HG03571 (cell line): Measurements from ENCODE around the gene OXSR1.
"Not testable (repeated sequence)": the region's sequence is repeated elsewhere in the genome, so short reads cannot be mapped to it uniquely, and the experiment has no call there.

Experiments used
- ATAC-seq: cut with Tn5 transposase; IDR thresholded peaks from one replicate; pipeline ENCODE4 v1.9.1; 2021; ENCODE audit not compliant: unreplicated experiment

OXSR1 gene

GRCh38 chr3:38127611-38128302 lies 37.6 kb upstream of the OXSR1 start:
- no peak for ATAC-seq

GRCh38 chr3:38128303-38128655 lies 37.1 kb upstream of the OXSR1 start:
- ATAC-seq, result no peak

- no peak for ATAC-seq
Observed at GRCh38 chr3:38129058-38129457, 36.3 kb upstream of the OXSR1 start.

- ATAC-seq, result no peak
Observed at GRCh38 chr3:38130631-38131065, 34.7 kb upstream of the OXSR1 start.

- ATAC-seq, result no peak
Observed at GRCh38 chr3:38131621-38132369, 33.5 kb upstream of the OXSR1 start.

- ATAC-seq, result no peak
Observed at GRCh38 chr3:38133209-38133556, 32.2 kb upstream of the OXSR1 start.

GRCh38 chr3:38133557-38134405 lies 31.6 kb upstream of the OXSR1 start:
- ATAC-seq, result no peak

- ATAC-seq, result not testable (repeated sequence)
Observed at GRCh38 chr3:38134517-38135143, 30.7 kb upstream of the OXSR1 start.

- not testable (repeated sequence) for ATAC-seq
Observed at GRCh38 chr3:38135621-38136277, 29.6 kb upstream of the OXSR1 start.

- no peak for ATAC-seq
Observed at GRCh38 chr3:38136393-38136776, 29.0 kb upstream of the OXSR1 start.

- ATAC-seq, result peak; percentile 90
Observed at GRCh38 chr3:38136777-38137614, 28.3 kb upstream of the OXSR1 start, which contains the start of gene ACAA1. TSS of gene ACAA1 (minus strand) at chr3:38137127. CDS start at chr3:38137035, 92 bp downstream.

GRCh38 chr3:38137615-38138348 lies 27.6 kb upstream of the OXSR1 start:
- no peak for ATAC-seq

GRCh38 chr3:38138349-38139190 lies 26.8 kb upstream of the OXSR1 start, which contains the start of gene MYD88:
TSS of gene MYD88 (plus strand) at chr3:38138661. CDS start at chr3:38138701, 40 bp downstream.
- peak; percentile 31 for ATAC-seq

- ATAC-seq, result no peak
Observed at GRCh38 chr3:38139191-38139590, 26.1 kb upstream of the OXSR1 start.

- no peak for ATAC-seq
Observed at GRCh38 chr3:38139652-38140051, 25.7 kb upstream of the OXSR1 start.

GRCh38 chr3:38140326-38141172 lies 24.8 kb upstream of the OXSR1 start:
- ATAC-seq, result no peak
